Glutamatergic neuron (in vitro differentiated cells): ENCODE results near the gene GNG10. TPM values are rescaled to one million over a fixed set of nuclear protein-coding genes. Genes with fewer than 3 reads are reported as not detected.

Experiments used
- DNase-seq: peaks from one replicate; pipeline ENCODE4 v3.0.0; 2022
- H3K27ac Mint-ChIP-seq: one replicate; pipeline ENCODE4 v1.8.0; 2020; ENCODE audit warnings: mild to moderate bottlenecking, mixed read lengths, inconsistent platforms; ENCODE audit not compliant: unreplicated experiment
- H3K27me3 Mint-ChIP-seq: one replicate; pipeline ENCODE4 v1.8.0; 2020; ENCODE audit warnings: mild to moderate bottlenecking, moderate library complexity, mixed read lengths, inconsistent platforms; ENCODE audit not compliant: unreplicated experiment
- H3K36me3 Mint-ChIP-seq: one replicate; pipeline ENCODE4 v1.8.0; 2020; ENCODE audit warnings: mild to moderate bottlenecking, mixed read lengths, inconsistent platforms; ENCODE audit not compliant: unreplicated experiment
- H3K4me1 Mint-ChIP-seq: one replicate; pipeline ENCODE4 v1.8.0; 2020; ENCODE audit warnings: mild to moderate bottlenecking, low read depth, mixed read lengths, inconsistent platforms; ENCODE audit not compliant: unreplicated experiment
- H3K4me3 Mint-ChIP-seq: one replicate; pipeline ENCODE4 v1.8.0; 2020; ENCODE audit warnings: mild to moderate bottlenecking, mixed read lengths, inconsistent platforms; ENCODE audit not compliant: unreplicated experiment
- H3K9me3 Mint-ChIP-seq: one replicate; pipeline ENCODE4 v1.8.0; 2020; ENCODE audit warnings: mild to moderate bottlenecking, moderate library complexity, mixed read lengths, inconsistent platforms; ENCODE audit not compliant: unreplicated experiment
- CTCF ChIP-seq: fragments of 200-600 bp; sonication (generic); IDR thresholded peaks from one replicate; pipeline ENCODE4 v1.5.0; 2021; ENCODE audit not compliant: partially characterized antibody, unreplicated experiment
- total RNA-seq: library from RNA; stranded (reverse); fragmentation: NEBNext Ultra II Directional; extraction: Animal tissue kit (Norgen Biotek cat#: 25700); gene quantifications from one replicate; pipeline ENCODE4 v1.2.1, GENCODE V29; 2021; ENCODE audit not compliant: unreplicated experiment

GNG10 gene
- total RNA-seq, 1 donor from 2014 or later = 17.1 TPM

- no peak for DNase-seq
- Mint-ChIP-seq H3K4me1 (no peaks in the 10 kb centered on the region), H3K27ac (no peak overlapping the region), H3K36me3 (no peaks in the 10 kb centered on the region), H3K9me3 (no peaks in the 10 kb centered on the region), H3K4me3 (no peak overlapping the region), H3K27me3 (peaks cover 2% of the 10 kb centered on the region)
- no peak for TF ChIP-seq CTCF
These were observed 14.7 kb downstream of the GNG10 start for GRCh38 chr9:111676116-111676515.

- Mint-ChIP-seq H3K27ac (no peak overlapping the region), H3K4me1 (no peaks in the 10 kb centered on the region), H3K4me3 (no peak overlapping the region), H3K36me3 (no peaks in the 10 kb centered on the region), H3K9me3 (no peaks in the 10 kb centered on the region), H3K27me3 (peaks cover 2% of the 10 kb centered on the region)
- no peak for DNase-seq
- no peak for TF ChIP-seq CTCF
These were observed 16.9 kb downstream of the GNG10 start for GRCh38 chr9:111678293-111678692.

- no peak for DNase-seq
- TF ChIP-seq CTCF = no peak
- Mint-ChIP-seq H3K36me3 (no peaks in the 10 kb centered on the region), H3K9me3 (no peaks in the 10 kb centered on the region), H3K4me3 (no peak overlapping the region), H3K27me3 (peaks cover 2% of the 10 kb centered on the region), H3K4me1 (no peaks in the 10 kb centered on the region), H3K27ac (no peak overlapping the region)
These were observed 17.8 kb downstream of the GNG10 start for GRCh38 chr9:111679199-111679598.

GRCh38 chr9:111683392-111683791 lies 22.0 kb downstream of the GNG10 start:
- no peak overlapping the region for H3K27ac Mint-ChIP-seq
- TF ChIP-seq CTCF = no peak
- no peak for DNase-seq
- H3K27me3 Mint-ChIP-seq = peaks cover 1% of the 10 kb centered on the region
- H3K36me3 Mint-ChIP-seq = no peaks in the 10 kb centered on the region
- H3K9me3 Mint-ChIP-seq = no peaks in the 10 kb centered on the region
- H3K4me3 Mint-ChIP-seq = no peak overlapping the region
- no peaks in the 10 kb centered on the region for H3K4me1 Mint-ChIP-seq

- TF ChIP-seq CTCF = no peak
- Mint-ChIP-seq H3K27me3 (no peaks in the 10 kb centered on the region), H3K4me3 (no peak overlapping the region), H3K36me3 (no peaks in the 10 kb centered on the region), H3K4me1 (peaks cover 1% of the 10 kb centered on the region), H3K9me3 (no peaks in the 10 kb centered on the region), H3K27ac (no peak overlapping the region)
- no peak for DNase-seq
These were observed 30.4 kb downstream of the GNG10 start for GRCh38 chr9:111691672-111692329.
